Measurements from ENCODE around the gene C1orf167.

C1orf167 gene

DNA sequence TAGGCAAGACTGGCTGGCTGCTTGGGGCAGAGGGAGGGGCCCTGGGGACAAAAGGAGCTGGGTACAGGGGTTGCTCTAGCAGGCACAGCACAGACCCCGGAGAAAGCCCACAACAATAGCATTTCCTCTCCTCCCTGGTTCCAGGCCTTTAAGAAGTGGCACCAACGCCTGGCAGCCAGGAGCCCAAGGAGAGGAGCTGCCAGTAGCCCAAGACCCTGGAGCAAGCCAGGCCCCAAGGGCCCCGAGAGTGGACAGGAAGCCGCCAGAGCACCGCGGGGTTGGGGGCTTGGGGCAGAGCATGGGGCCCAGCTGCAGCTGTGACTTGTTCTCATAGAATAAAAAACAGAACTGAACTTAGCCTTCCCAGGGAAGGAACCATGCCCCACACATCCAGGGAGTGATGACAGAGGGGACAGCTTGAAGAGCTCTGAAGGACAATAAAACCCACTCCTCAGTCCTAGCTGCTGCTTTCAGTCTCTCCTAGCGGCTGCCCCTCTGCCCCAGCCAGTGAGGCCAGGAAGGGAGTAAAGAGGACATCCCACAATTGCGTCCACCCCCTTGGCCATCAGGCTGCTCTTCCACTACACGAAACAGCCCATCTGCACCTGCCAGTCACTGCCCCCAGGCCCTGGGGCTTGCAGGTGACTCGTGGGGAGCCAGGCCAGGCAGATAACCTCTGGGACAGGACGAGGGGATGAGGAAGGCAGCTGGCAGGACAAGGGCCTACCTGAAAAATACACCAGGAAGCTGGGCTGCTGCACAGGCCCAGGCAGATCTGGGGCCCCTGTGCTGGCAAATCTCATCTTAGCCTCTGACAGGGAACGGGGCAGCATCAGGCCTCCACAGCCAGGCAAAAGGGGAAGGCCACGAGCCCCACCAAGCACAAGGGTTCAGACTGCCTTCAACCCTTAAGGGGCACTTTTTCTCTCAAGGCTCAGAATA lies 27.4 kb downstream of the C1orf167 start:
- H3K4me1 ChIP-seq (ENCODE audit: control insufficient read depth, low read depth, low read length), result peaks cover 13% of the 10 kb centered on the region
- no peak for DNase-seq
- no peaks in the 10 kb centered on the region for H3K36me3 ChIP-seq (ENCODE audit: control insufficient read depth, insufficient read depth, low read length)
- no peak overlapping the region for H4K5ac ChIP-seq (ENCODE audit: low read length)
- no peak overlapping the region for H2AK5ac ChIP-seq (ENCODE audit: low read length)
- no peak overlapping the region for H3K27ac ChIP-seq (ENCODE audit: low read depth, low read length)
- H3K79me2 ChIP-seq (ENCODE audit: control insufficient read depth, insufficient read depth, low read length), result no peaks in the 10 kb centered on the region
- no peak overlapping the region for H3K4me3 ChIP-seq (ENCODE audit: low read length)
- no peak overlapping the region for H3K18ac ChIP-seq (ENCODE audit: low read length)
- H3K56ac ChIP-seq (ENCODE audit: low read length), result no peak overlapping the region
- H3K79me1 ChIP-seq (ENCODE audit: low read length), result no peaks in the 10 kb centered on the region
- no peak overlapping the region for H3K4me2 ChIP-seq (ENCODE audit: low read length)
- no peak overlapping the region for H4K8ac ChIP-seq (ENCODE audit: low read depth, low read length)
- no peak overlapping the region for H3K23ac ChIP-seq (ENCODE audit: low read length)
- no peaks in the 10 kb centered on the region for H3K27me3 ChIP-seq (ENCODE audit: insufficient read depth, low read length, poor library complexity)
- no peak overlapping the region for H3K9ac ChIP-seq (ENCODE audit: low read length)
- H2BK120ac ChIP-seq (ENCODE audit: low read depth, low read length), result no peak overlapping the region
- H3K4ac ChIP-seq (ENCODE audit: low read depth, low read length), result no peak overlapping the region
- no peak overlapping the region for H2BK15ac ChIP-seq (replicated peaks; ENCODE audit: low read depth)
- H2BK5ac ChIP-seq (ENCODE audit: low read length), result no peak overlapping the region
- no CpG with 5 or more reads among the region's 13 CpGs for whole genome bisulfite sequencing (ENCODE audit: extremely low coverage, insufficient coverage, low lambda C conversion rate)

DNA sequence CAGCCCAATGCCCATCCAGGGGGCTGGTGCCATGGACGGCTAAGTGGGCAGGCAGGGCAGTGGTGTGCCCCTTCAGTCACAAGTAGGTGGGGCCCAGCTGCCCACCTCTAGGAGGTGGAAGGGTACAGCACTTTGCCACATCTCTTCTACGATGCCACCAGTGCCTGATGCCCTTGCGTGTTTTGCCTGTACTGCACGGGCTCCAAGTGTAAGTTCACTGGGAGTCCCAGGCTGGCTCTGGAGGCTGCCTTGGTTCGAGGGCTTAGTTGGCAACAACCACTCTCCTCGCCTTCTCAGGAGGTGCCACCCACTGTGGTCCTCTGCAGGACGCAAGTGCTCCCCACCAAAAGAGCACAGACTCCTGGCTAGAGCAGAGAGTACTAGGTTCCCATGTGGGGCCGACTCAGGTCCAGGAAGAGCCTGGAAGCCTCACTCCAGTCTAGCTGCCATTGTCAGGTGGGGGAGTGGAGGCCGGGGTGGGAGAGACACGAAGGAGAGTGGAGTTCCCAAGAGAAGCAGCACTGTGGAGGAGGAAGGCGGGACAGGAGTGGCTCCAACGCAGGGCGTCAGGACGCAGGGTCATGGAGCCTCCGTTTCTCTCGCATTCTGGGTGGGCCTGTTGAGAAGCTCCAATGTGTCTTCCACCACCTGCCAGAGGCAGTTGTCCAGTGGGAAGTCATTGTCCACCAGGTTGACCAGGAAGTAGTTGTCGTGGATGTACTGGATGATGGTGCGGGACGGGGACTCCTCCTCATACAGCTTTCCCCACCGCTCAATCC lies 28.3 kb downstream of the C1orf167 start:
- Histone ChIP-seq H3K4me1 (ENCODE audit: control insufficient read depth, low read depth, low read length) (peaks cover 13% of the 10 kb centered on the region), H3K79me2 (ENCODE audit: control insufficient read depth, insufficient read depth, low read length) (no peaks in the 10 kb centered on the region), H3K27me3 (ENCODE audit: insufficient read depth, low read length, poor library complexity) (no peaks in the 10 kb centered on the region), H3K9ac (ENCODE audit: low read length) (no peak overlapping the region), H2AK5ac (ENCODE audit: low read length) (no peak overlapping the region), H3K36me3 (ENCODE audit: control insufficient read depth, insufficient read depth, low read length) (peaks cover 2% of the 10 kb centered on the region), H3K27ac (ENCODE audit: low read depth, low read length) (no peak overlapping the region), H2BK15ac (replicated peaks; ENCODE audit: low read depth) (no peak overlapping the region), H3K4me2 (ENCODE audit: low read length) (no peak overlapping the region), H3K4ac (ENCODE audit: low read depth, low read length) (no peak overlapping the region), H3K23ac (ENCODE audit: low read length) (no peak overlapping the region), H4K8ac (ENCODE audit: low read depth, low read length) (no peak overlapping the region), H3K79me1 (ENCODE audit: low read length) (no peaks in the 10 kb centered on the region), H2BK120ac (ENCODE audit: low read depth, low read length) (no peak overlapping the region), H4K5ac (ENCODE audit: low read length) (no peak overlapping the region), H2BK5ac (ENCODE audit: low read length) (no peak overlapping the region), H3K18ac (ENCODE audit: low read length) (no peak overlapping the region), H3K56ac (ENCODE audit: low read length) (no peak overlapping the region), H3K4me3 (ENCODE audit: low read length) (no peak overlapping the region)
- WGBS (ENCODE audit: extremely low coverage, insufficient coverage, low lambda C conversion rate), result no CpG with 5 or more reads among the region's 20 CpGs
- DNase-seq, result no peak

GRCh38 chr1:11790880-11791715 lies 29.1 kb downstream of the C1orf167 start:
- H4K5ac ChIP-seq (ENCODE audit: low read length), result no peak overlapping the region
- H2BK5ac ChIP-seq (ENCODE audit: low read length), result no peak overlapping the region
- H3K4me1 ChIP-seq (ENCODE audit: control insufficient read depth, low read depth, low read length), result peaks cover 13% of the 10 kb centered on the region
- no peak overlapping the region for H3K23ac ChIP-seq (ENCODE audit: low read length)
- no peaks in the 10 kb centered on the region for H3K79me1 ChIP-seq (ENCODE audit: low read length)
- no peak overlapping the region for H3K18ac ChIP-seq (ENCODE audit: low read length)
- no peak overlapping the region for H3K4ac ChIP-seq (ENCODE audit: low read depth, low read length)
- H3K27ac ChIP-seq (ENCODE audit: low read depth, low read length), result no peak overlapping the region
- H3K4me3 ChIP-seq (ENCODE audit: low read length), result no peak overlapping the region
- H3K9ac ChIP-seq (ENCODE audit: low read length), result no peak overlapping the region
- H3K36me3 ChIP-seq (ENCODE audit: control insufficient read depth, insufficient read depth, low read length), result peaks cover 2% of the 10 kb centered on the region
- H3K79me2 ChIP-seq (ENCODE audit: control insufficient read depth, insufficient read depth, low read length), result no peaks in the 10 kb centered on the region
- no peak overlapping the region for H2BK15ac ChIP-seq (replicated peaks; ENCODE audit: low read depth)
- H4K8ac ChIP-seq (ENCODE audit: low read depth, low read length), result no peak overlapping the region
- no CpG with 5 or more reads among the region's 19 CpGs for WGBS (ENCODE audit: extremely low coverage, insufficient coverage, low lambda C conversion rate)
- no peaks in the 10 kb centered on the region for H3K27me3 ChIP-seq (ENCODE audit: insufficient read depth, low read length, poor library complexity)
- H3K4me2 ChIP-seq (ENCODE audit: low read length), result no peak overlapping the region
- no peak for DNase-seq
- no peak overlapping the region for H2AK5ac ChIP-seq (ENCODE audit: low read length)
- no peak overlapping the region for H2BK120ac ChIP-seq (ENCODE audit: low read depth, low read length)
- H3K56ac ChIP-seq (ENCODE audit: low read length), result no peak overlapping the region

GRCh38 chr1:11792106-11792505 lies 30.1 kb downstream of the C1orf167 start:
- Histone ChIP-seq H2BK15ac (replicated peaks; ENCODE audit: low read depth) (no peak overlapping the region), H3K36me3 (ENCODE audit: control insufficient read depth, insufficient read depth, low read length) (peaks cover 2% of the 10 kb centered on the region), H3K4me3 (ENCODE audit: low read length) (no peak overlapping the region), H3K4me2 (ENCODE audit: low read length) (no peak overlapping the region), H3K9ac (ENCODE audit: low read length) (no peak overlapping the region), H3K27ac (ENCODE audit: low read depth, low read length) (no peak overlapping the region), H4K5ac (ENCODE audit: low read length) (no peak overlapping the region), H2AK5ac (ENCODE audit: low read length) (no peak overlapping the region), H4K8ac (ENCODE audit: low read depth, low read length) (no peak overlapping the region), H3K27me3 (ENCODE audit: insufficient read depth, low read length, poor library complexity) (no peaks in the 10 kb centered on the region), H3K79me1 (ENCODE audit: low read length) (no peaks in the 10 kb centered on the region), H3K56ac (ENCODE audit: low read length) (no peak overlapping the region), H2BK5ac (ENCODE audit: low read length) (no peak overlapping the region), H3K23ac (ENCODE audit: low read length) (no peak overlapping the region), H2BK120ac (ENCODE audit: low read depth, low read length) (no peak overlapping the region), H3K79me2 (ENCODE audit: control insufficient read depth, insufficient read depth, low read length) (no peaks in the 10 kb centered on the region), H3K4ac (ENCODE audit: low read depth, low read length) (no peak overlapping the region), H3K4me1 (ENCODE audit: control insufficient read depth, low read depth, low read length) (peaks cover 9% of the 10 kb centered on the region), H3K18ac (ENCODE audit: low read length) (no peak overlapping the region)
- no peak for DNase-seq
- WGBS (ENCODE audit: extremely low coverage, insufficient coverage, low lambda C conversion rate), result no CpG with 5 or more reads among the region's 11 CpGs

DNA sequence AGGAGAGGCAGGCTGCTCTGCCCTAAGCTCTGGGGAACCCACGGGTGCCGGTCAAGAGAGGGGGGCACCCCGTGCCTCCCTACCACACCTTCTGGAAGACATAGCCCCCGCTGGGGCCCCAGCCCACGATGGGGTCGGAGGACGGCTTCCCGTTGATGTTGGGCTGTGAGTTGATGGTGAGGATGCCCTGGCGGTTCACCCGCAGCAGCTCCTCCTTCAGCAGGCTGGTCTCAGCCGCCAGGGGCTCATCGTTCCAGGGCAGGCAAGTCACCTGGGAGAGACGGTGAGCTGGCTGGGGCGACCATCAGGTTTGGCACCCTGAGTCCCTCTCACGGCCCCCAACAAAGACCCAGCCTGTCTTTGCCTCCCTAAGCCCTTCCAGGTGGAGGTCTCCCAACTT lies 31.8 kb downstream of the C1orf167 start:
- no peak overlapping the region for H3K23ac ChIP-seq (ENCODE audit: low read length)
- no peak overlapping the region for H3K4me2 ChIP-seq (ENCODE audit: low read length)
- H3K4me1 ChIP-seq (ENCODE audit: control insufficient read depth, low read depth, low read length), result no peaks in the 10 kb centered on the region
- no peak overlapping the region for H3K4ac ChIP-seq (ENCODE audit: low read depth, low read length)
- H4K5ac ChIP-seq (ENCODE audit: low read length), result no peak overlapping the region
- H3K18ac ChIP-seq (ENCODE audit: low read length), result no peak overlapping the region
- no peak overlapping the region for H4K8ac ChIP-seq (ENCODE audit: low read depth, low read length)
- H3K56ac ChIP-seq (ENCODE audit: low read length), result no peak overlapping the region
- H3K27ac ChIP-seq (ENCODE audit: low read depth, low read length), result no peak overlapping the region
- no peaks in the 10 kb centered on the region for H3K79me1 ChIP-seq (ENCODE audit: low read length)
- no peaks in the 10 kb centered on the region for H3K27me3 ChIP-seq (ENCODE audit: insufficient read depth, low read length, poor library complexity)
- H3K9ac ChIP-seq (ENCODE audit: low read length), result no peak overlapping the region
- no peak overlapping the region for H2BK5ac ChIP-seq (ENCODE audit: low read length)
- no peak for DNase-seq
- no peak overlapping the region for H2BK120ac ChIP-seq (ENCODE audit: low read depth, low read length)
- no CpG with 5 or more reads among the region's 15 CpGs for WGBS (ENCODE audit: extremely low coverage, insufficient coverage, low lambda C conversion rate)
- no peaks in the 10 kb centered on the region for H3K79me2 ChIP-seq (ENCODE audit: control insufficient read depth, insufficient read depth, low read length)
- H3K4me3 ChIP-seq (ENCODE audit: low read length), result no peak overlapping the region
- peaks cover 3% of the 10 kb centered on the region for H3K36me3 ChIP-seq (ENCODE audit: control insufficient read depth, insufficient read depth, low read length)
- H2AK5ac ChIP-seq (ENCODE audit: low read length), result no peak overlapping the region
- no peak overlapping the region for H2BK15ac ChIP-seq (replicated peaks; ENCODE audit: low read depth)
